H9 (cell line): ENCODE measurements around the gene IGF2. TPM values are rescaled to one million over a fixed set of nuclear protein-coding genes. Genes with fewer than 3 reads are reported as not detected.

Experiments used
- DNase-seq: peaks from one replicate; pipeline ENCODE4 v3.0.0-alpha.2; 2017
- H2AFZ ChIP-seq: one replicate; pipeline ENCODE4 v1.6.1; 2013; ENCODE audit warnings: mild to moderate bottlenecking, low read length, control low read depth, moderate library complexity
- H2AK5ac ChIP-seq: 2 replicates; pipeline ENCODE4 v1.6.1; 2013; ENCODE audit warnings: low read length, control low read depth, mixed read lengths; ENCODE audit not compliant: insufficient read length
- H2BK120ac ChIP-seq: one replicate; pipeline ENCODE4 v1.6.1; 2013; ENCODE audit warnings: low read depth, mild to moderate bottlenecking, low read length, control low read depth, inconsistent platforms; ENCODE audit not compliant: poor library complexity, severe bottlenecking
- H2BK12ac ChIP-seq: 2 replicates; pipeline ENCODE4 v1.6.1; 2013; ENCODE audit warnings: low read length, control low read depth, mixed read lengths, low read depth; ENCODE audit not compliant: insufficient read length
- H2BK15ac ChIP-seq: 2 replicates; pipeline ENCODE4 v1.6.1; 2013; ENCODE audit warnings: low read depth, low read length, control low read depth
- H2BK20ac ChIP-seq: one replicate; pipeline ENCODE4 v1.6.1; 2013; ENCODE audit warnings: low read depth, mild to moderate bottlenecking, low read length, control low read depth, inconsistent platforms; ENCODE audit not compliant: poor library complexity, severe bottlenecking
- H2BK5ac ChIP-seq: 2 replicates; pipeline ENCODE4 v1.6.1; 2013; ENCODE audit warnings: low read length, control low read depth, mixed read lengths; ENCODE audit not compliant: insufficient read length
- H3K14ac ChIP-seq: 2 replicates; pipeline ENCODE4 v1.6.1; 2013; ENCODE audit warnings: low read length, control low read depth; ENCODE audit not compliant: insufficient read depth
- H3K18ac ChIP-seq: 2 replicates; pipeline ENCODE4 v1.6.1; 2013; ENCODE audit warnings: low read depth, mild to moderate bottlenecking, mixed read lengths, low read length, control low read depth; ENCODE audit not compliant: insufficient read length
- H3K23ac ChIP-seq: 2 replicates; pipeline ENCODE4 v1.6.1; 2013; ENCODE audit warnings: low read length, control low read depth, mixed read lengths, low read depth; ENCODE audit not compliant: insufficient read length
- H3K23me2 ChIP-seq: 2 replicates; pipeline ENCODE4 v1.6.1; 2013; ENCODE audit warnings: low read depth, mild to moderate bottlenecking, mixed read lengths, low read length, control low read depth; ENCODE audit not compliant: insufficient read length, poor library complexity, severe bottlenecking
- H3K27ac ChIP-seq: 2 replicates; pipeline ENCODE4 v1.5.1; 2013; ENCODE audit warnings: low read length, control low read depth, mixed read lengths, low read depth; ENCODE audit not compliant: insufficient read length
- H3K27me3 ChIP-seq: 2 replicates; pipeline ENCODE4 v1.6.1; 2013; ENCODE audit warnings: low read length, control low read depth, inconsistent platforms; ENCODE audit not compliant: insufficient read depth
- H3K4ac ChIP-seq: 2 replicates; pipeline ENCODE4 v1.6.1; 2013; ENCODE audit warnings: low read depth, mild to moderate bottlenecking, control low read depth, inconsistent platforms, low read length, moderate library complexity
- H3K4me1 ChIP-seq: 2 replicates; pipeline ENCODE4 v1.6.1; 2013; ENCODE audit warnings: low read length, control low read depth, inconsistent platforms; ENCODE audit not compliant: insufficient read depth
- H3K4me2 ChIP-seq: 2 replicates; pipeline ENCODE4 v1.6.1; 2013; ENCODE audit warnings: low read length, control low read depth, mixed read lengths; ENCODE audit not compliant: insufficient read length, insufficient read depth
- H3K56ac ChIP-seq: 2 replicates; pipeline ENCODE4 v1.6.1; 2013; ENCODE audit warnings: low read depth, mild to moderate bottlenecking, mixed read lengths, low read length, control low read depth; ENCODE audit not compliant: insufficient read length
- H3K79me1 ChIP-seq: 2 replicates; pipeline ENCODE4 v1.6.1; 2013; ENCODE audit warnings: low read depth, mild to moderate bottlenecking, moderate library complexity, low read length, control low read depth, inconsistent platforms; ENCODE audit not compliant: insufficient read depth, poor library complexity, severe bottlenecking
- H3K79me2 ChIP-seq: 2 replicates; pipeline ENCODE4 v1.6.1; 2013; ENCODE audit warnings: low read length, control low read depth, inconsistent platforms; ENCODE audit not compliant: insufficient read depth
- H3K9ac ChIP-seq: 2 replicates; pipeline ENCODE4 v1.6.1; 2013; ENCODE audit warnings: low read length, control low read depth, mixed read lengths; ENCODE audit not compliant: insufficient read length; ENCODE audit errors: extremely low read depth
- H3K9me3 ChIP-seq: one replicate; pipeline ENCODE4 v1.6.1; 2013; ENCODE audit warnings: low read depth, low read length, inconsistent platforms; ENCODE audit not compliant: control insufficient read depth
- H3T11ph ChIP-seq: one replicate; pipeline ENCODE4 v1.6.1; 2013; ENCODE audit warnings: mild to moderate bottlenecking, low read length, control low read depth, inconsistent platforms
- H4K20me1 ChIP-seq: one replicate; pipeline ENCODE4 v1.6.1; 2013; ENCODE audit not compliant: control insufficient read depth, insufficient read length, insufficient read depth
- H4K5ac ChIP-seq: 2 replicates; pipeline ENCODE4 v1.6.1; 2013; ENCODE audit warnings: low read depth, mild to moderate bottlenecking, mixed read lengths, low read length, control low read depth; ENCODE audit not compliant: insufficient read length
- H4K8ac ChIP-seq: replicated peaks from 2 replicates; pipeline ENCODE4 v1.6.1; 2013; ENCODE audit warnings: low read length, control low read depth, mixed read lengths, low read depth; ENCODE audit not compliant: insufficient read length
- H4K91ac ChIP-seq: 2 replicates; pipeline ENCODE4 v1.6.1; 2013; ENCODE audit warnings: low read depth, mild to moderate bottlenecking, moderate library complexity, mixed read lengths, low read length, control low read depth; ENCODE audit not compliant: insufficient read length
- H3K27ac Mint-ChIP-seq, 3 experiments: 2 replicates in 2 of 3; 3 replicates in 1 of 3; pipeline ENCODE4 v1.8.0; 2020 to 2021; ENCODE audit warnings: mixed read lengths in 3 of 3, mild to moderate bottlenecking in 1 of 3, moderate library complexity in 1 of 3
- H3K27me3 Mint-ChIP-seq: 2 replicates; pipeline ENCODE4 v1.8.0; 2021; ENCODE audit warnings: low read depth, mild to moderate bottlenecking, moderate library complexity, mixed read lengths
- H3K36me3 Mint-ChIP-seq, 3 experiments: 2 replicates in 2 of 3; 3 replicates in 1 of 3; pipeline ENCODE4 v1.8.0; 2020 to 2021; ENCODE audit warnings: low read depth in 3 of 3, mixed read lengths in 3 of 3; ENCODE audit not compliant: insufficient read depth in 1 of 3
- H3K4me1 Mint-ChIP-seq, 2 experiments: 2 replicates each; pipeline ENCODE4 v1.8.0; 2020; ENCODE audit warnings: mixed read lengths in 2 of 2
- H3K4me3 Mint-ChIP-seq, 2 experiments: 2 replicates in 1 of 2; 3 replicates in 1 of 2; pipeline ENCODE4 v1.8.0; 2020 to 2021; ENCODE audit warnings: mild to moderate bottlenecking in 2 of 2, mixed read lengths in 2 of 2, moderate library complexity in 1 of 2
- H3K9me3 Mint-ChIP-seq, 2 experiments: 2 replicates in 1 of 2; 3 replicates in 1 of 2; pipeline ENCODE4 v1.8.0; 2020; ENCODE audit warnings: mild to moderate bottlenecking in 2 of 2, mixed read lengths in 2 of 2, moderate library complexity in 1 of 2
- CTCF ChIP-seq: fragments of 200-600 bp; sonication (generic); conservative IDR thresholded peaks from 3 replicates; pipeline ENCODE4 v1.8.0; 2021; ENCODE audit warnings: antibody characterized with exemption, mild to moderate bottlenecking
- WGBS: extraction: QIAGEN DNeasy Blood & Tissue Kit; methylation state at CpG from one replicate; pipeline ENCODE4 v1.1.7; 2013; ENCODE audit warnings: missing lambda C conversion rate, low lambda C conversion rate, mixed read lengths; ENCODE audit not compliant: insufficient read length; ENCODE audit errors: extremely low coverage; 5-methylcytosine and 5-hydroxymethylcytosine counted together
- total RNA-seq: library from RNA; stranded (reverse); gene quantifications from 2 replicates; pipeline ENCODE4 v1.2.1, GENCODE V29; 2021

Gene IGF2
- total RNA-seq, 1 experiment from 2014 or later = 2.8 TPM

- Histone ChIP-seq H4K20me1 (no peaks in the 10 kb centered on the region), H3K4me1 (no peaks in the 10 kb centered on the region), H2AFZ (no peak overlapping the region), H2BK12ac (no peak overlapping the region), H3K9ac (no peak overlapping the region), H4K91ac (no peak overlapping the region), H3K4ac (no peak overlapping the region), H3K79me1 (no peaks in the 10 kb centered on the region), H3K27me3 (no peaks in the 10 kb centered on the region), H4K8ac (no peak overlapping the region), H3K4me2 (no peak overlapping the region), H2AK5ac (no peak overlapping the region), H3K56ac (no peak overlapping the region), H3K23me2 (no peaks in the 10 kb centered on the region), H2BK5ac (no peak overlapping the region), H2BK15ac (no peak overlapping the region), H2BK20ac (no peak overlapping the region), H3K14ac (no peak overlapping the region), H3K79me2 (no peaks in the 10 kb centered on the region), H3T11ph (no peak overlapping the region), H3K27ac (no peak overlapping the region), H2BK120ac (no peak overlapping the region), H3K18ac (no peak overlapping the region), H3K23ac (no peak overlapping the region), H4K5ac (no peak overlapping the region), H3K9me3 (no peaks in the 10 kb centered on the region)
- H3K4me1 Mint-ChIP-seq = no peaks in the 10 kb centered on the region
- no peaks in the 10 kb centered on the region for H3K36me3 Mint-ChIP-seq
- WGBS = no CpG with 5 or more reads among the region's 18 CpGs
- H3K27ac Mint-ChIP-seq = no peak overlapping the region
- no peak overlapping the region for H3K4me3 Mint-ChIP-seq
- no peak for DNase-seq
- no peak for TF ChIP-seq CTCF
- H3K27me3 Mint-ChIP-seq = peaks cover 6% of the 10 kb centered on the region
- no peaks in the 10 kb centered on the region for H3K9me3 Mint-ChIP-seq
These were observed 18.3 kb upstream of the IGF2 start for GRCh38 chr11:2157294-2158040.
